OCI-LY1 (cell line): ENCODE measurements around the gene UCN3.

Experiments used
- CTCF ChIP-seq: fragments of 200-600 bp; sonication (generic), shearing (Covaris generic); IDR thresholded peaks from 2 replicates; pipeline ENCODE4 v1.5.1; 2017; ENCODE audit warnings: mild to moderate bottlenecking, antibody characterized with exemption, low read length, moderate library complexity, mixed read lengths
- EZH2 ChIP-seq: fragments of 200-600 bp; sonication (generic), shearing (Covaris generic); IDR thresholded peaks from 2 replicates; pipeline ENCODE4 v1.8.0; 2017; ENCODE audit warnings: borderline replicate concordance, mixed run types, mild to moderate bottlenecking, antibody characterized with exemption, low read length, moderate library complexity, mixed read lengths

GRCh38 chr10:5362873-5363272 is 1.9 kb upstream of the UCN3 start:
- no peak for TF ChIP-seq CTCF
- no peak for TF ChIP-seq EZH2
